GM06990 (cell line): ENCODE results near the gene MYO19.

Source experiments
- DNase-seq: peaks from one replicate; pipeline ENCODE4 v3.0.0-alpha.2; 2011; ENCODE audit not compliant: insufficient read length; ENCODE audit errors: extremely low read depth
- H3K27me3 ChIP-seq: replicated peaks from 2 replicates; pipeline ENCODE4 v1.6.0; 2011; ENCODE audit warnings: low read length; ENCODE audit not compliant: control insufficient read depth, insufficient read depth
- H3K36me3 ChIP-seq: 2 replicates; pipeline ENCODE4 v1.5.1; 2011; ENCODE audit warnings: low read length; ENCODE audit not compliant: control insufficient read depth, insufficient read depth
- H3K4me3 ChIP-seq: replicated peaks from 2 replicates; pipeline ENCODE4 v1.5.1; 2011; ENCODE audit warnings: low read depth, mild to moderate bottlenecking, control low read depth, low read length
- CTCF ChIP-seq: IDR thresholded peaks from 2 replicates; pipeline ENCODE4 v1.5.1; 2011; ENCODE audit warnings: low read length, control low read depth, mild to moderate bottlenecking, inconsistent platforms; ENCODE audit not compliant: insufficient read depth, poor library complexity, severe bottlenecking

Gene MYO19

GRCh38 chr17:36540696-36541095 is 6.0 kb upstream of the MYO19 start:
- no peak for DNase-seq
- no peak overlapping the region for H3K4me3 ChIP-seq
- peaks cover 4% of the 10 kb centered on the region; the same call in 1 of the 2 replicates for H3K36me3 ChIP-seq
- TF ChIP-seq CTCF = no peak
- H3K27me3 ChIP-seq = no peaks in the 10 kb centered on the region

GRCh38 chr17:36535669-36536081 is 1.0 kb upstream of the MYO19 start:
- Histone ChIP-seq H3K27me3 (no peaks in the 10 kb centered on the region), H3K36me3 (peaks cover 13% of the 10 kb centered on the region), H3K4me3 (peak overlapping the region; percentile 97)
- no peak for TF ChIP-seq CTCF
- DNase-seq = no peak

- Histone ChIP-seq H3K27me3 (no peaks in the 10 kb centered on the region), H3K36me3 (peaks cover 14% of the 10 kb centered on the region), H3K4me3 (peak overlapping the region; percentile 97)
- peak; percentile 84 for TF ChIP-seq CTCF
- no peak for DNase-seq
Observed at GRCh38 chr17:36533935-36534839, 481 bp downstream of the MYO19 start.

GRCh38 chr17:36532435-36532975 is 2.2 kb downstream of the MYO19 start:
- peaks cover 18% of the 10 kb centered on the region for H3K36me3 ChIP-seq
- H3K4me3 ChIP-seq = no peak overlapping the region
- no peak for DNase-seq
- no peaks in the 10 kb centered on the region for H3K27me3 ChIP-seq
- TF ChIP-seq CTCF = no peak

GRCh38 chr17:36529121-36529520 is 5.5 kb downstream of the MYO19 start:
- H3K27me3 ChIP-seq = no peaks in the 10 kb centered on the region
- H3K36me3 ChIP-seq = peaks cover 26% of the 10 kb centered on the region
- DNase-seq = no peak
- TF ChIP-seq CTCF = no peak
- H3K4me3 ChIP-seq = no peak overlapping the region
